Measurements from ENCODE around the gene MLNR.
A peak's percentile ranks its signal among the peaks of the same experiment; 100 is the strongest.

The MLNR gene

GRCh38 chr13:49234741-49235140, 14.6 kb downstream of the MLNR start:
- H3K36me3 ChIP-seq (ENCODE audit: control insufficient read depth, insufficient read depth, low read length, severe bottlenecking), result no peaks in the 10 kb centered on the region
- H3K9ac ChIP-seq (ENCODE audit: low read length), result no peak overlapping the region
- DNase-seq (ENCODE audit: low read depth), result no peak
- no peaks in the 10 kb centered on the region for H3K4me1 ChIP-seq (ENCODE audit: control insufficient read depth, insufficient read depth, low read length)
- no peaks in the 10 kb centered on the region for H3K27me3 ChIP-seq (replicated peaks; ENCODE audit: control insufficient read depth, insufficient read depth, low read length)
- no peak overlapping the region for H3K4me3 ChIP-seq (ENCODE audit: low read length)
- no peaks in the 10 kb centered on the region for H3K9me3 ChIP-seq (ENCODE audit: control insufficient read depth, low read length)

GRCh38 chr13:49235856-49236431, 15.8 kb downstream of the MLNR start:
- no peak for DNase-seq (ENCODE audit: low read depth)
- Histone ChIP-seq H3K9ac (ENCODE audit: low read length) (no peak overlapping the region), H3K9me3 (ENCODE audit: control insufficient read depth, low read length) (no peaks in the 10 kb centered on the region), H3K4me3 (ENCODE audit: low read length) (no peak overlapping the region), H3K36me3 (ENCODE audit: control insufficient read depth, insufficient read depth, low read length, severe bottlenecking) (no peaks in the 10 kb centered on the region), H3K4me1 (ENCODE audit: control insufficient read depth, insufficient read depth, low read length) (no peaks in the 10 kb centered on the region), H3K27me3 (replicated peaks; ENCODE audit: control insufficient read depth, insufficient read depth, low read length) (no peaks in the 10 kb centered on the region)

DNA sequence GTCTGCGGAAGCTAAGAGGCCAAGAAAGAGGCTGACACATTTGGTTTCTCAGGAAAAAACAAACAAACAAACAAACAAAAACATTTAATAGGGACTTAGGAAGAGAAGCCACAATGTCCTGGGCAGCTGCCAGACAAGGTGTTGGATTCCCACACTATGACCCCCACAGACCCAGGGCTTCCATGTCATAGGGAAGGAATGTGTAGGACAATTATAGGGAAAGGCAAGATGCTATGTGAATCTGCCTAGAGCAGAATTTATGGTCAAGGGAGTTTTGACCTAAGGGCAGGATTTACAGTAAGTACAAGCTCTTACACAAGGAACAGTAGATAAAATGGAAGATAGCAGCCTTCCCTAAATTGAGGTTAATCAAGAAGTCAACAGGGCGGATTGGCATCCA, 18.5 kb downstream of the MLNR start:
- DNase-seq (ENCODE audit: low read depth), result no peak
- Histone ChIP-seq H3K9ac (ENCODE audit: low read length) (no peak overlapping the region), H3K4me3 (ENCODE audit: low read length) (no peak overlapping the region), H3K27me3 (replicated peaks; ENCODE audit: control insufficient read depth, insufficient read depth, low read length) (no peaks in the 10 kb centered on the region), H3K9me3 (ENCODE audit: control insufficient read depth, low read length) (no peaks in the 10 kb centered on the region), H3K36me3 (ENCODE audit: control insufficient read depth, insufficient read depth, low read length, severe bottlenecking) (no peaks in the 10 kb centered on the region), H3K4me1 (ENCODE audit: control insufficient read depth, insufficient read depth, low read length) (no peaks in the 10 kb centered on the region)

DNA sequence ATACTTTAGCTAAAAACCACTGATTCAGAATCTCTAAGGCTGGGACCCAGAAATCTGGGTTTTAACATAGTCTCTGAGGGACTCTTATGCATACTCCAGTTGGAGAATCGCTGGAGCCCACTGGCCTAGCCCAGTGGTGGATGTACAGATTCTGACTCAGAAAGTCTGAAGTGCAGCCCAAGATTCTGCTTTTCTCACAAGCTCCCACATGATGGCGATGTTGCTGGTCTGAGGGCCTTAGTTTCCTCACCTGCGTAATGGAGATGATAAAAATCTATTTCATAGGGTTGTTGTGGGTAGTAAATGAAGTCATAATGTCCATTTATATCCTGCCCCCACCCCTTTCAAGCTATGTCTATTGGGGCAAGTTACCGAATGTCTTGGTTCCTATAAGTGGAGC, 19.9 kb downstream of the MLNR start:
- Histone ChIP-seq H3K27me3 (replicated peaks; ENCODE audit: control insufficient read depth, insufficient read depth, low read length) (no peaks in the 10 kb centered on the region), H3K36me3 (ENCODE audit: control insufficient read depth, insufficient read depth, low read length, severe bottlenecking) (no peaks in the 10 kb centered on the region), H3K9me3 (ENCODE audit: control insufficient read depth, low read length) (no peaks in the 10 kb centered on the region), H3K4me3 (ENCODE audit: low read length) (no peak overlapping the region), H3K4me1 (ENCODE audit: control insufficient read depth, insufficient read depth, low read length) (no peaks in the 10 kb centered on the region), H3K9ac (ENCODE audit: low read length) (no peak overlapping the region)
- DNase-seq (ENCODE audit: low read depth), result peak; percentile 65

- H3K9ac ChIP-seq (ENCODE audit: low read length), result no peak overlapping the region
- no peaks in the 10 kb centered on the region for H3K27me3 ChIP-seq (replicated peaks; ENCODE audit: control insufficient read depth, insufficient read depth, low read length)
- no peaks in the 10 kb centered on the region for H3K36me3 ChIP-seq (ENCODE audit: control insufficient read depth, insufficient read depth, low read length, severe bottlenecking)
- H3K4me1 ChIP-seq (ENCODE audit: control insufficient read depth, insufficient read depth, low read length), result no peaks in the 10 kb centered on the region
- no peak for DNase-seq (ENCODE audit: low read depth)
- no peaks in the 10 kb centered on the region for H3K9me3 ChIP-seq (ENCODE audit: control insufficient read depth, low read length)
- H3K4me3 ChIP-seq (ENCODE audit: low read length), result no peak overlapping the region
Measured at GRCh38 chr13:49241296-49241695, 21.2 kb downstream of the MLNR start.

DNA sequence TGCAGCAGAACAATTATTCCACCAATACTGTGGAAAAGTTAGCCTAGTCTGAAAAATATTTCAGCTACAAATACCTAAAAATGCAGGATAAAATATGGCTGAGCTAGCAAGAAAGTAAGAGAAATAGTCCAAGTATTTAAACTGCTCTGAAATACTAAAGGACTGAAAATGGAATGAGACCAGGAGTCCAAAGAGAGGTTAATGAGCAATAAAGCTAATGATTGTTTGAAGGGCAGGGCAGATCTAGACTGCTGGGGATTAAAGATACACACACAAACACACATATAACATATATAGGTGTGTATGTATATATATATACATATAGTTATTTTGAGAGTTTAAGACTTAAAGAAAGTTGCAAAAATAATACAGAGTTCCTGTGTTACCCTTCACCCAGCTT, 25.0 kb downstream of the MLNR start:
- Histone ChIP-seq H3K4me1 (ENCODE audit: control insufficient read depth, insufficient read depth, low read length) (peaks cover 14% of the 10 kb centered on the region), H3K27me3 (replicated peaks; ENCODE audit: control insufficient read depth, insufficient read depth, low read length) (no peaks in the 10 kb centered on the region), H3K9ac (ENCODE audit: low read length) (no peak overlapping the region), H3K9me3 (ENCODE audit: control insufficient read depth, low read length) (no peaks in the 10 kb centered on the region), H3K36me3 (ENCODE audit: control insufficient read depth, insufficient read depth, low read length, severe bottlenecking) (no peaks in the 10 kb centered on the region), H3K4me3 (ENCODE audit: low read length) (no peak overlapping the region)
- DNase-seq (ENCODE audit: low read depth), result no peak

GRCh38 chr13:49246850-49247642, 26.9 kb downstream of the MLNR start:
- Histone ChIP-seq H3K36me3 (ENCODE audit: control insufficient read depth, insufficient read depth, low read length, severe bottlenecking) (peaks cover 5% of the 10 kb centered on the region), H3K9me3 (ENCODE audit: control insufficient read depth, low read length) (no peaks in the 10 kb centered on the region), H3K27me3 (replicated peaks; ENCODE audit: control insufficient read depth, insufficient read depth, low read length) (no peaks in the 10 kb centered on the region), H3K4me1 (ENCODE audit: control insufficient read depth, insufficient read depth, low read length) (peaks cover 14% of the 10 kb centered on the region), H3K4me3 (ENCODE audit: low read length) (peak overlapping the region; percentile 98), H3K9ac (ENCODE audit: low read length) (peak overlapping the region; percentile 97)
- DNase-seq (ENCODE audit: low read depth), result no peak

GRCh38 chr13:49247643-49248621, 27.8 kb downstream of the MLNR start, which contains the start of gene CDADC1:
TSS of gene CDADC1 (plus strand) at chr13:49247925. CDS start at chr13:49248038, 113 bp downstream.
- no peaks in the 10 kb centered on the region for H3K27me3 ChIP-seq (replicated peaks; ENCODE audit: control insufficient read depth, insufficient read depth, low read length)
- peak; percentile 99 for DNase-seq (ENCODE audit: low read depth)
- H3K36me3 ChIP-seq (ENCODE audit: control insufficient read depth, insufficient read depth, low read length, severe bottlenecking), result peaks cover 5% of the 10 kb centered on the region
- H3K9me3 ChIP-seq (ENCODE audit: control insufficient read depth, low read length), result no peaks in the 10 kb centered on the region
- H3K4me3 ChIP-seq (ENCODE audit: low read length), result peak within 1 kb of the TSS; percentile 98
- H3K9ac ChIP-seq (ENCODE audit: low read length), result peak within 1 kb of the TSS; percentile 97
- peaks cover 14% of the 10 kb centered on the region for H3K4me1 ChIP-seq (ENCODE audit: control insufficient read depth, insufficient read depth, low read length)

GRCh38 chr13:49248622-49249002, 28.5 kb downstream of the MLNR start:
- Histone ChIP-seq H3K9me3 (ENCODE audit: control insufficient read depth, low read length) (no peaks in the 10 kb centered on the region), H3K9ac (ENCODE audit: low read length) (peak overlapping the region; percentile 97), H3K27me3 (replicated peaks; ENCODE audit: control insufficient read depth, insufficient read depth, low read length) (no peaks in the 10 kb centered on the region), H3K4me1 (ENCODE audit: control insufficient read depth, insufficient read depth, low read length) (peaks cover 14% of the 10 kb centered on the region), H3K36me3 (ENCODE audit: control insufficient read depth, insufficient read depth, low read length, severe bottlenecking) (peaks cover 11% of the 10 kb centered on the region), H3K4me3 (ENCODE audit: low read length) (peak overlapping the region; percentile 98)
- no peak for DNase-seq (ENCODE audit: low read depth)

- peaks cover 18% of the 10 kb centered on the region for H3K4me1 ChIP-seq (ENCODE audit: control insufficient read depth, insufficient read depth, low read length)
- no peaks in the 10 kb centered on the region for H3K27me3 ChIP-seq (replicated peaks; ENCODE audit: control insufficient read depth, insufficient read depth, low read length)
- no peak overlapping the region for H3K4me3 ChIP-seq (ENCODE audit: low read length)
- DNase-seq (ENCODE audit: low read depth), result no peak
- H3K9ac ChIP-seq (ENCODE audit: low read length), result no peak overlapping the region
- H3K9me3 ChIP-seq (ENCODE audit: control insufficient read depth, low read length), result no peaks in the 10 kb centered on the region
- H3K36me3 ChIP-seq (ENCODE audit: control insufficient read depth, insufficient read depth, low read length, severe bottlenecking), result peaks cover 35% of the 10 kb centered on the region
Measured at GRCh38 chr13:49251326-49251725, 31.2 kb downstream of the MLNR start.

DNA sequence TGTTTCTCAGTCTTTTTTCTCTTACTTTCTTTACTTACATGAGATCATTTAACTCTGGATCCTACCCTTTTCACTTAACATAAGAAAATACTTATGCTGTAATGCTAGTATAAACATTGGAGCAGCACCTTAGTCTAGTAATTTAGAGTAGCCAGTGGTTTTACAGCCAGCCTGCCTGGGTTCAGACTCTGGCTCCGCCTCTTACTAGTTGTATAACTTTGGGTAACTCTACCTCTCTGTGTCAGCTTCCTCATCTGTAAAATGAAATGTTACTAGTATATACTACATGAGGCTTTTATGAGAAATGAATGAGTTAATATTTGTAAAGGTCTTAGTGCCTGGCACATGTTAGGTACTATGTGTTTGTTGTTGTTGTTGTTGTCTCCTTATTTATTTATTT, 33.2 kb downstream of the MLNR start:
- H3K9me3 ChIP-seq (ENCODE audit: control insufficient read depth, low read length), result no peaks in the 10 kb centered on the region
- DNase-seq (ENCODE audit: low read depth), result no peak
- no peak overlapping the region for H3K4me3 ChIP-seq (ENCODE audit: low read length)
- no peaks in the 10 kb centered on the region for H3K27me3 ChIP-seq (replicated peaks; ENCODE audit: control insufficient read depth, insufficient read depth, low read length)
- H3K9ac ChIP-seq (ENCODE audit: low read length), result no peak overlapping the region
- peaks cover 25% of the 10 kb centered on the region for H3K4me1 ChIP-seq (ENCODE audit: control insufficient read depth, insufficient read depth, low read length)
- peaks cover 43% of the 10 kb centered on the region for H3K36me3 ChIP-seq (ENCODE audit: control insufficient read depth, insufficient read depth, low read length, severe bottlenecking)

Data from adipocyte (in vitro differentiated cells).